Activated CD4-positive, alpha-beta T cell treated with anti-CD3 and anti-CD28 coated beads, Interleukin-2, amount 10 ng/mL, durations not matched to agents 7 days and 5 days (primary cell): ENCODE data around the gene MC3R. TPM values are rescaled to one million over a fixed set of nuclear protein-coding genes. Genes with fewer than 3 reads are reported as not detected.
"Not testable (repeated sequence)": the region's sequence is repeated elsewhere in the genome, so short reads cannot be mapped to it uniquely, and the experiment has no call there.

ENCODE experiments used
- CTCF ChIA-PET: fragments of 350-600 bp; sonication (Branson Sonifier 250); formaldehyde crosslinking; loops from one replicate; lab custom pipeline; 2021; ENCODE audit warnings: antibody characterized with exemption; lab: Charles Lee
- POLR2A ChIA-PET: fragments of 350-600 bp; sonication (Branson Sonifier 250); formaldehyde crosslinking; loops from one replicate; lab custom pipeline; 2021; ENCODE audit warnings: antibody characterized with exemption; lab: Charles Lee
- DNase-seq: peaks from one replicate; pipeline ENCODE4 v3.0.0-alpha.2; 2020
- H3K27ac Mint-ChIP-seq: one replicate; pipeline ENCODE4 v1.8.0; 2021; ENCODE audit warnings: mild to moderate bottlenecking, moderate library complexity, mixed read lengths
- H3K27me3 Mint-ChIP-seq: one replicate; pipeline ENCODE4 v1.8.0; 2021; ENCODE audit warnings: mixed read lengths
- H3K36me3 Mint-ChIP-seq: one replicate; pipeline ENCODE4 v1.8.0; 2021; ENCODE audit warnings: low read depth, mixed read lengths
- H3K4me1 Mint-ChIP-seq: one replicate; pipeline ENCODE4 v1.8.0; 2021; ENCODE audit warnings: mixed read lengths
- H3K4me3 Mint-ChIP-seq: one replicate; pipeline ENCODE4 v1.8.0; 2021; ENCODE audit warnings: mild to moderate bottlenecking, moderate library complexity, mixed read lengths
- H3K9me3 Mint-ChIP-seq: one replicate; pipeline ENCODE4 v1.8.0; 2021; ENCODE audit warnings: mixed read lengths
- total RNA-seq, 2 experiments: library from RNA; stranded (reverse); gene quantifications; one replicate each; pipeline ENCODE4 v1.2.3, GENCODE V29; 2021

The MC3R gene
- not detected for total RNA-seq

DNA sequence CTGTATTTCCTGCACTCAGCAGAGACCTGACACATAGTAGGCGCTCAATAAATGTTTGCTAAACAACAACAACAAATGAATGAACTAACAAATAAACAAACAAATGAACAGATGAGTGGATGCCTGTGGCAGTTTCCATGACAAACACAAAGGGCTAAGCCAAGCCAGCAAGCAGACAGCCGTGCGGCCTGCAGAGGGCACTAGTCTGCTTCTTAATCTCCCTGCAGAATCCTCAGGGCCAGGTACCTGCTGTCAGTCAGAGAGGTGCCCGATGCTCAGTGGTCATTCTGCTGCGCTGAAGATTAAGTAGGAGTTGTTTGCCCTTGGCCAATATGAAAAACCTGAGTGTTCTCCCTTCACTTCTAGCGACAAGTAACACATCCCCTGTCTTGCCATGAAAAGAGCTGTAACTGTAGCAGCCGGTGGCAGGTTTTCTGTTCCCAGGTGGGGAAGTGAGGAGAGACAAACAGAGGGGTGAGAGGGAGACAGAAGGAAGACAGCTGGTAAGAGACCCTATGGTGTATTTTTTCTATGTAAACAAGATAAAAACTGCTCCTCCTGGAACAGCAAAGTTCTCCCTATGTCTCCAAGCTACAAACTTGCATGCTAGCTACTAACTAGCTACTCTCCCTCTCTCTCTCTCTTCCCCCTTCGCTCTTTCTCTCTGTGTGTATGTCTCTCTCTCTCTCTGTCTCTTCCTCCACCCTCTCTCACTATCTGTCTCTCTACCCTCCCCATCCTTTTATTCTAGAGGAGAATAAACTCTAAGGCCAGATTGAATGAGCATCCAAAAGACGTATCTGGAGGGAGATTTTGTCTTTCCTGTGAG, at the start of gene MC3R:
TSS of gene MC3R (plus strand) at position 779 of the 829 bp plus-strand sequence. CDS start 112 bp downstream, outside the sequence.
- Mint-ChIP-seq H3K27me3 (peaks cover 15% of the 10 kb centered on the region), H3K27ac (no peak within 1 kb of the TSS), H3K9me3 (no peaks in the 10 kb centered on the region), H3K4me3 (no peak within 1 kb of the TSS), H3K36me3 (no peaks in the 10 kb centered on the region), H3K4me1 (no peaks in the 10 kb centered on the region)
- ChIA-PET POLR2A (no interaction called here), CTCF (interaction anchor here (0.7 kb wide), 1 partner anchor 21 kb away, joined by 3 read pairs; no protein-coding TSS in a partner anchor)
- DNase-seq: peak; percentile 52

DNA sequence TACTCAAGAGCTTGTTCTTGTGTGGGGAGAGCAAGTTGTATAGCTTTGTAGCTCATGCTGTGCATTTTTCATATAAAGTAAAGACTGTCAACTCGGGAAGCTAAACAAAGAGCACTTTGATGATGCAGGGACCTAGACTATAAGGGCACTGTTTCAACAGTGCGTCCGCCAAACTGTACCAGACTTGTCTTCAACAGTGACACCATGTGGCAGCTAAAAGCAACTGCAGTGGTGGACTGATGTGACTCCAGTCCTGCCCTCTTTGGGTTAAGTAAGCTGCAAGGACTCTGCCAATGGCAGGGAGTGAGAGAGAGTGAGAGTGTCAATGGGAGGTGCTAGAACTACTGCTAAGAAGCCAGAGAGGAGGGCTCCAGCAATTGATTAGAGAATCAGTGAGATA, 48.1 kb upstream of the MC3R start:
- CTCF ChIA-PET: interaction anchor here (0.5 kb wide), 1 partner anchor 1940 kb away, joined by 3 read pairs; no protein-coding TSS in a partner anchor
- POLR2A ChIA-PET: no interaction called here

DNA sequence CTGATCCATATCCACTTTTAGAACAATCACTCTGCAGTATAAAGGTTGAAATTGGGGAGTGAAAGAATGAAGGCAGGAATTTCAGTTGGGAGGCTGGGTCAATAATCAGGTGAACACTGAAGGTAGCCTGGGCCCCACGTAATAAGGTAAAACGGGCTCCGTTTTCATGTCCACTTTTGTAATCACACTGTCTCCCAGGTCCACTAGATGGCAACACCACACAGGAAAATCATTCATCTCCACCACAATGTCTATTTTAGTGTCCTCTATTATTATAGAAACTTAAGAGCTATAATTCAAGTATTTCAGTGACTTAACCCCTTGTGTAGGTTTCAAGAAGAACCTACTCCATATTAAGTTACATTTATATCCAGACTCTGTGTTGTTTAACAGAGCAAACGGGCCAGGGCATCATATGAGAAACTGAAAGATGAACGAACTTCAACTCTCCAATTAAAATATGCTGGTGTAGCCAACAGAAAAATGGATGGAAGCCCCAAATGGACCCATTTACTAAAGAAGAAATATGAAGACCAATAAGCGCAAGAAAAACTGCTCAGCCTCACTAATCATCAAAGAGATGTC, 45.9 kb upstream of the MC3R start:
- H3K4me1 Mint-ChIP-seq: no peaks in the 10 kb centered on the region
- CTCF ChIA-PET: no interaction called here
- no peaks in the 10 kb centered on the region for H3K36me3 Mint-ChIP-seq
- H3K9me3 Mint-ChIP-seq: peaks cover 22% of the 10 kb centered on the region
- H3K27me3 Mint-ChIP-seq: no peaks in the 10 kb centered on the region
- no peak overlapping the region for H3K27ac Mint-ChIP-seq
- POLR2A ChIA-PET: no interaction called here
- H3K4me3 Mint-ChIP-seq: no peak overlapping the region
- DNase-seq: no peak

More for the DNA sequence above, 48.1 kb upstream of the MC3R start:
- Mint-ChIP-seq H3K9me3 (peaks cover 22% of the 10 kb centered on the region), H3K4me1 (no peaks in the 10 kb centered on the region), H3K27me3 (no peaks in the 10 kb centered on the region), H3K36me3 (no peaks in the 10 kb centered on the region), H3K27ac (no peak overlapping the region), H3K4me3 (no peak overlapping the region)
- no peak for DNase-seq

DNA sequence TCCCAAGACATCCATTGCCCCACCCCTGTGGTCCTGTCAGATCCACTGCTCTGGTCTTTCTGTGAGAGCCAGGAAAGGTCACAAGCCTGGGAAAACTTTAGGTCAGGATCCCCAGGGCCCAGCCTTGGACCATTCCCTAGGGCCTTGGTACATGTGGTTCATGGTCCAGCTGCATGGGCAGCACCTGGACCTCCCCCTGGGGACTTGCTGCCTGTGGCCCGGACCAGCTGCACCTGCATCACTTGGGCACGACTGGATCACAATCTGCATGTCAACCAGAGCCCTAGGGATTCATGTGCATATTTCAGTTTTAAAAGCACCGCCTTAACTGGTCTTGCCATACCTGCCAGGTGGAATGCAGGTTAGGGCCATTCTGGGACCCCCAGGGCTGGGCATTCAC, 44.3 kb upstream of the MC3R start:
- Mint-ChIP-seq H3K4me1 (no peaks in the 10 kb centered on the region), H3K36me3 (no peaks in the 10 kb centered on the region), H3K9me3 (peaks cover 19% of the 10 kb centered on the region), H3K27ac (no peak overlapping the region), H3K4me3 (no peak overlapping the region), H3K27me3 (no peaks in the 10 kb centered on the region)
- ChIA-PET POLR2A (no interaction called here), CTCF (interaction anchor here (0.7 kb wide), 1 partner anchor 1145 kb away, joined by 3 read pairs; no protein-coding TSS in a partner anchor)
- DNase-seq: no peak

DNA sequence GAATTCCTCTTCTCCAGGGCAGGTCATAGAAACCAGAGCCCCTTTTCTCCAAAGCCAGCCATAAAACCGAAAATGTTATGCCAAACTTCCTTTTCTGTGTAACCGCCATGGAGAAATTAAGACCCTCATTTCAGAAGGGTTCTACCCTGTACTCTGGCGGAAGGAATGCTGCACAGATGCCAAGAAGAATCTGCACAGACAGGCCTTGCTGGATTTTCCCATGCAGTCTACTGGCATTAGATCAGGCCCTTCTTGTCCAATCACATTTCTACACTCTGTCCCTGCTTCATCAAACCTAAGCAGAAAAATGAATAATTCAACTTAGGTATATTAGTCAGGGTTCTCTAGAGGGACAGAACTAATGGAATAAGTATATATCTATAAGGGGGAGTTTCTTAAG, 43.2 kb upstream of the MC3R start:
- Mint-ChIP-seq H3K27ac (no peak overlapping the region), H3K36me3 (no peaks in the 10 kb centered on the region), H3K9me3 (peaks cover 9% of the 10 kb centered on the region), H3K4me1 (no peaks in the 10 kb centered on the region), H3K27me3 (no peaks in the 10 kb centered on the region), H3K4me3 (no peak overlapping the region)
- no peak for DNase-seq
- ChIA-PET POLR2A (no interaction called here), CTCF (no interaction called here)

DNA sequence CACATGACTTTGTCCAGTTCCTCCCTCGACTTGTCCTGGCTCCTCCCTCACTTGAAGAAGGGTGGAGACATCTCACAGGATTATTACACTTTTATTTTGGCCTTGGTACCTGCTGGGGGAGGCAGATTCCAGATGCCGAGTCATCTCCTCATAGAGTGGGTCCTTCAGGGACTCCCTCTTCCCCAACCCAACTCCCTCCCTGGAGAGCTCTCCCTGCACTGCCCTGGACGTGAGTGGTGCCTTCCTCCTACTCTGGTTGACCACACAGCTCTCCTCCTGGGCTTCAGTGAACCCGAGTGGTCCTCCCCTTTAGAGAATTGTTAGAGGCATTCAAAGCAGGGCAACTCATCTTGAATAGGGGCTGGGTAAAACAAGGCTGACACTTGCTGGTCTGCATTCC, 40.9 kb upstream of the MC3R start:
- Mint-ChIP-seq H3K4me3 (no peak overlapping the region), H3K9me3 (no peaks in the 10 kb centered on the region), H3K27me3 (no peaks in the 10 kb centered on the region), H3K27ac (no peak overlapping the region), H3K36me3 (no peaks in the 10 kb centered on the region), H3K4me1 (no peaks in the 10 kb centered on the region)
- ChIA-PET POLR2A (no interaction called here), CTCF (no interaction called here)
- no peak for DNase-seq

DNA sequence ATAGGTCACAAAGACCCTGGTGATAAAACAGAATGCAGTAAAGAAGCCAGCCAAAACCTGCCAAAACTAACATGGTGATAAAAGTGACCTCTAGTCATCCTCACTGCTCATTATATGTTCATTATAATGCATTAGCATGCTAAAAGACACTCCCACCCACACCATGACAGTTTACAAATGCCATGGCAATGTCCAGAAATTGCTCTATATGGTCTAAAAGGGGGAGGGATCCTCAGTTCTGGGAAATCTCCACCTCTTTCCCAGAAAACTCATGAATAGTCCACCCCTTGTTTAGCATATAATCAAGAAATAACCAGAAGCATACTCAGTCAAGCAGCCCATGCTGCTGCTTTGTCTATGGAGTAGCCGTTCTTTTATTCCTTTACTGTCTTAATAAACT, 40.4 kb upstream of the MC3R start:
- no peaks in the 10 kb centered on the region for H3K4me1 Mint-ChIP-seq
- POLR2A ChIA-PET: no interaction called here
- no peaks in the 10 kb centered on the region for H3K27me3 Mint-ChIP-seq
- H3K4me3 Mint-ChIP-seq: no peak overlapping the region
- H3K36me3 Mint-ChIP-seq: no peaks in the 10 kb centered on the region
- no peak for DNase-seq
- H3K27ac Mint-ChIP-seq: no peak overlapping the region
- H3K9me3 Mint-ChIP-seq: no peaks in the 10 kb centered on the region
- CTCF ChIA-PET: no interaction called here

DNA sequence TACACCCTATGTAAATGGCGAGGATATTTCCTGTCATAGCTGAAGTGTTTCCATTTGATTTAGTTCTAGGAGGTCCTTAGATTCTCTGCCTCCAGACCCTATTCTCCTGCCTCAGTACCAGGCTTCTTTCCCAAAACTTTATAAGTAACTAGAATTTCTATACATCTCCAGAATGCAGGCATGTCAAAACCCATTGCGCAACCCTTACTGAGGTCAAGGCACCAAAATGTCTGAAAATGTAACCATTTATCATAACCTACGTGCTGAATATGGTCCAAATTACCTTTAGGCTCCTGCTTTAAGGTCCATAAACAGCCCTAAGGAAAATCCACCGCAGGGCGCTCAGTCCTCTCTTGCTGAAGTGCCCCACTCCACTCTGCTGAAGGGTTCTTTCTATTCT, 37.5 kb upstream of the MC3R start:
- no peak overlapping the region for H3K27ac Mint-ChIP-seq
- POLR2A ChIA-PET: no interaction called here
- no peaks in the 10 kb centered on the region for H3K27me3 Mint-ChIP-seq
- DNase-seq: no peak
- H3K4me3 Mint-ChIP-seq: no peak overlapping the region
- no peaks in the 10 kb centered on the region for H3K4me1 Mint-ChIP-seq
- H3K9me3 Mint-ChIP-seq: no peaks in the 10 kb centered on the region
- CTCF ChIA-PET: no interaction called here
- H3K36me3 Mint-ChIP-seq: no peaks in the 10 kb centered on the region

DNA sequence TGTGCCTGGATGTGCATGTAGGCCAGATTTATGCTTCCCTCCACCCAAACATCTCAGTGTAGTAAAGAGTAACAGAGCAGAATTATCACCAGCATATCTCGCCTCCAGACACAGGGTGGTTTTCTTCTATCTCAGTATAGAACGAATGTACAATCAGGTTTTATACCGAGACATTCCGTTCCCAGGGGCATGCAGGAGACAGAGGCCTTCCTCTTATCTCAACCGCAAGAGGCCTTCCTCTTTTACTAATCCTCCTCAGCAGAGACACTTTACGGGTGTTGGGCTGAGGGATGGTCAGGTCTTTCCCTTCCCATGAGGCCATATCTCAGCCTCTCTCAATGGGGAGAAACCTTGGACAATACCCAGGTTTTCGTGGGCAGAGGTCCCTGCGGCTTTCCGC, 36.4 kb upstream of the MC3R start:
- no peaks in the 10 kb centered on the region for H3K4me1 Mint-ChIP-seq
- no peaks in the 10 kb centered on the region for H3K9me3 Mint-ChIP-seq
- no peak for DNase-seq
- H3K4me3 Mint-ChIP-seq: no peak overlapping the region
- no peak overlapping the region for H3K27ac Mint-ChIP-seq
- CTCF ChIA-PET: no interaction called here
- H3K36me3 Mint-ChIP-seq: no peaks in the 10 kb centered on the region
- POLR2A ChIA-PET: no interaction called here
- no peaks in the 10 kb centered on the region for H3K27me3 Mint-ChIP-seq

DNA sequence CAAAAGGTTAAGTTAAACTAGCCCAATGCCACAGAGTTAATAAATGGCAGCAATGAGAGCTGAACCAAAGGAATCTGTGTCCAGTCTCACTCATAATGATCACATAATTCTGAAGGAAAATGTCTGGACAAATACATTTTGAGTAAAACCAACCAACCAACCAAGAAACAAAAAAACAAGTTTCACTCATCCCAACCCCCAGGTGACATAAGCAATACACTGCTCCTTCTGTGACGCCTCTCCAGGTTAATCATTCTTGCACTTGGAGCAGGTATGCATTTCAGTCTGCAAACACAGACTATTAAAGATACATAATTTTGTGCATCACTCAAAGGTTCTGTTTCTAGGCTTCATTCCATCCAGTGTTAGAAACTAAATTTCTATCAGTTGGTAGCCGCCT, 35.2 kb upstream of the MC3R start:
- no peaks in the 10 kb centered on the region for H3K9me3 Mint-ChIP-seq
- no peaks in the 10 kb centered on the region for H3K36me3 Mint-ChIP-seq
- ChIA-PET CTCF (no interaction called here), POLR2A (no interaction called here)
- H3K27ac Mint-ChIP-seq: no peak overlapping the region
- H3K4me3 Mint-ChIP-seq: no peak overlapping the region
- no peaks in the 10 kb centered on the region for H3K27me3 Mint-ChIP-seq
- no peaks in the 10 kb centered on the region for H3K4me1 Mint-ChIP-seq
- no peak for DNase-seq

DNA sequence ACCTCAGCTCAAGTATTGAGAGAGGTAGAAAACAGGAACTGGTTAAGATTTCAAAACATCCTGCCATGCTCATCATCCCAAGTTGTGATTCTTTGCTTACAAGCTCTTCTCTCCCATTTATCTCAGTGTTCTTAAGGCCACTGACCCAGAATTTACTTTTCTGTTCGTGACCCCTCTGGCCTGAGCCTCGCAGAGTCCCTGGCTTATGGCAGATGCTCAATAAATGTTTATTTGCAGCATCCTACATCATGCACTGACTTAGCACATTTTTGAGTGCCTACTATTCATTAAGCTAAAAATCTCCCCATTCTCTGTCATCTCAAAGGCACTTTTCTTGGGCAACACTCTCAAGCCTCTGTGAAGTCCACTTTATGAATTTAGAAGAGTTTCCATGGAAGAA, 33.4 kb upstream of the MC3R start:
- Mint-ChIP-seq H3K27ac (no peak overlapping the region), H3K4me1 (no peaks in the 10 kb centered on the region), H3K4me3 (no peak overlapping the region), H3K9me3 (no peaks in the 10 kb centered on the region), H3K36me3 (no peaks in the 10 kb centered on the region), H3K27me3 (no peaks in the 10 kb centered on the region)
- POLR2A ChIA-PET: no interaction called here
- DNase-seq: no peak
- CTCF ChIA-PET: interaction anchor here (0.6 to 0.7 kb wide), 2 partner anchors 751 to 1321 kb away, joined by 3 read pairs; no protein-coding TSS in a partner anchor

DNA sequence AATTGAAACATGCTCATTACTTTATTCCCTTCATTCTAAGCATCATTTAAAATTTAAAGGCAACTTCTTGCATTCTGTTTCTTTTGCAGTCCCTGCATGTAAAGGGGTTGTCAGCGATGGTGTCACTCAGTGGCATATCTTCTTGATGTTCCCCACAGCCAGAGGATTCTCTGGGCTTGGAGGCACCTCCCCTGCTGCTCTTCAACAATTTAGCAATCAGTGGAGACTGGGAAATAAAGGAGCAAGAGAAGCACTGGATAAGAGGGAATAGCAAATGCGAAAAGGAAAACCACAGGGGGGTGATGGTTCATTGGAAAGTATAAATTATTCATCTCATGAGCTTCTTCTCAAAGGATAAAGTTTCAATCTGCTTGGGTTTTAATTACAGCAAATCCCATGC, 30.7 kb upstream of the MC3R start:
- no peaks in the 10 kb centered on the region for H3K27me3 Mint-ChIP-seq
- POLR2A ChIA-PET: no interaction called here
- H3K27ac Mint-ChIP-seq: no peak overlapping the region

DNA sequence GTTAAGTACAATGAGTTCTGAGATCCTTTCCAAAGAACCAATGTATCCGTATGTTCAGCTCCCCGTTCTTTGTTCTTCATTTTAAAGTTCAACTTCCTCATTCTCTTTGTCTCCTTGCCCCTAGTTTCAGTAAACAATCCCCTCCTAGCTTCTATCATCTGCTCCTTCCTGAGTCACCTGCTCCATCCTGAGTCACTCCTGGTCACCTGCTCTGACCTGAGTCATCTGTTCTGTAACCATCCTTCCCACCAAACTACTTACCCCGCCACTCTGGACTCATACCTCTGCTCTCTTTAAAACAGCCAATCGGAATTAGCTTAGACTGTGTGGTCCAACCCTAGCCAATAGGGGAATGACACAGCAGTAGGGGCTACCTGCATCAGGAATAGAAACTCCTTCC, 27.3 kb upstream of the MC3R start:
- CTCF ChIA-PET: interaction anchor here (0.7 to 1.7 kb wide), 2 partner anchors 11 to 353 kb away, joined by 4 to 5 read pairs; no protein-coding TSS in a partner anchor
- H3K4me1 Mint-ChIP-seq, DNase-seq, H3K4me3 Mint-ChIP-seq, H3K9me3 Mint-ChIP-seq, H3K36me3 Mint-ChIP-seq, H3K27me3 Mint-ChIP-seq, POLR2A ChIA-PET, H3K27ac Mint-ChIP-seq: not testable (repeated sequence)

More for the DNA sequence above, 30.7 kb upstream of the MC3R start:
- Mint-ChIP-seq H3K4me1 (no peaks in the 10 kb centered on the region), H3K4me3 (no peak overlapping the region), H3K36me3 (no peaks in the 10 kb centered on the region), H3K9me3 (peaks cover 3% of the 10 kb centered on the region)
- DNase-seq: no peak
- CTCF ChIA-PET: no interaction called here
